Omental fat pad (tissue), 4 donors: ENCODE results near the gene NTSR1. TPM values are rescaled to one million over a fixed set of nuclear protein-coding genes. Genes with fewer than 3 reads are reported as not detected.

Source experiments
- ATAC-seq: fragments of 150-250 bp; one replicate; pipeline ENCODE4 v1.9.1; 2016; ENCODE audit warnings: mild to moderate bottlenecking, moderate library complexity; ENCODE audit not compliant: low FRiP score
- DNase-seq: peaks from one replicate; pipeline ENCODE4 v3.0.0-alpha.2; 2019; ENCODE audit warnings: low spot score
- total RNA-seq, 4 donors: library from RNA; depleted of rRNA; stranded (reverse); fragments of >200 nt; gene quantifications; one replicate each; pipeline ENCODE4 v1.1.0, GENCODE V29; 2016
- TF ChIP-seq, protein P1 (sequence below), 3 donors: fragments of 450-650 bp; IDR thresholded peaks; one replicate each; pipeline ENCODE4 v1.5.1; 2016 to 2017; ENCODE audit warnings: antibody characterized with exemption in 3 of 3, mild to moderate bottlenecking in 3 of 3, moderate library complexity in 2 of 3

NTSR1 gene
- total RNA-seq, 4 donors from 2014 or later, result 0.24 to 0.25 TPM; not detected in 2

DNA sequence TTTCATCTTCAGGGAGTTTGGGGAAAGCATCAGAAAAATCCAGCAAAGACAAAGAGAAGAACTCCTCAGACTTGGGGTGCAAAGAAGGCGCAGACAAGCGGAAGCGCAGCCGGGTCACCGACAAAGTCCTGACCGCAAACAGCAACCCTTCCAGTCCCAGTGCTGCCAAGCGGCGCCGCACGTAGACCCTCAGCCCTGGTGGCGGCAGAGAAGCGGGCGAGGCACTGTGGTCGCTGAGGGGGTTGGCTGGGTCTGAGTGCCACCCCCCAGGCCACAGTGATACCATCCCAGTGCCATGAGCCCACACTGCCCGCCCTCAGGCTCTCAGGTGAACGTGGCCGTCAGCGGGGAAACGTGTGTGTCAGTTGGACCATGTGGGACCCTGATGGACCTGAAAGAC is 90.8 kb downstream of the NTSR1 start:
- TF ChIP-seq, protein P1, sequence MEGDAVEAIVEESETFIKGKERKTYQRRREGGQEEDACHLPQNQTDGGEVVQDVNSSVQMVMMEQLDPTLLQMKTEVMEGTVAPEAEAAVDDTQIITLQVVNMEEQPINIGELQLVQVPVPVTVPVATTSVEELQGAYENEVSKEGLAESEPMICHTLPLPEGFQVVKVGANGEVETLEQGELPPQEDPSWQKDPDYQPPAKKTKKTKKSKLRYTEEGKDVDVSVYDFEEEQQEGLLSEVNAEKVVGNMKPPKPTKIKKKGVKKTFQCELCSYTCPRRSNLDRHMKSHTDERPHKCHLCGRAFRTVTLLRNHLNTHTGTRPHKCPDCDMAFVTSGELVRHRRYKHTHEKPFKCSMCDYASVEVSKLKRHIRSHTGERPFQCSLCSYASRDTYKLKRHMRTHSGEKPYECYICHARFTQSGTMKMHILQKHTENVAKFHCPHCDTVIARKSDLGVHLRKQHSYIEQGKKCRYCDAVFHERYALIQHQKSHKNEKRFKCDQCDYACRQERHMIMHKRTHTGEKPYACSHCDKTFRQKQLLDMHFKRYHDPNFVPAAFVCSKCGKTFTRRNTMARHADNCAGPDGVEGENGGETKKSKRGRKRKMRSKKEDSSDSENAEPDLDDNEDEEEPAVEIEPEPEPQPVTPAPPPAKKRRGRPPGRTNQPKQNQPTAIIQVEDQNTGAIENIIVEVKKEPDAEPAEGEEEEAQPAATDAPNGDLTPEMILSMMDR (IDR thresholded peaks at IDR 0.05), result no peak
- no peak for ATAC-seq

DNA sequence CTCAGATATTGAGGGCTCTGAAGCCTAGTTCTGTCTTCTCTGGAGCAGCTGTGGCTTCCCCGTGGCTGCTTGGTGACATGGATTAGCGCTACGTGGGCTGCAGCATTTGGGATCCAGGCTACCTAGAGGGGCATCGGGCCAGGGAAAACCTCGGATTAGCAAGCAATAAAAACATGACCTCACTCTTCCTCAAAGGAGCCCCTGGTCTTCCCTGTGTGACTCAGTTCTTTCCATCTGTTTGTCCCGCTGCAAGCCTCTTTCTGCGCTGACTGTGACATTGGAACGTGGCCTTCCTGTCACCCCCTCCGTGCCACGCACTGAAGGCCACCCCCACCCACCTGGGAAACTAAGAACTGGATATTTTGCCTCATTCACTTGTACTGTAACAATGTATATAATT is 91.2 kb downstream of the NTSR1 start:
- ATAC-seq, result no peak
- TF ChIP-seq, protein P1 (IDR thresholded peaks at IDR 0.05), result no peak
- DNase-seq, result no peak

More for the DNA sequence above, 90.8 kb downstream of the NTSR1 start:
- no peak for DNase-seq

DNA sequence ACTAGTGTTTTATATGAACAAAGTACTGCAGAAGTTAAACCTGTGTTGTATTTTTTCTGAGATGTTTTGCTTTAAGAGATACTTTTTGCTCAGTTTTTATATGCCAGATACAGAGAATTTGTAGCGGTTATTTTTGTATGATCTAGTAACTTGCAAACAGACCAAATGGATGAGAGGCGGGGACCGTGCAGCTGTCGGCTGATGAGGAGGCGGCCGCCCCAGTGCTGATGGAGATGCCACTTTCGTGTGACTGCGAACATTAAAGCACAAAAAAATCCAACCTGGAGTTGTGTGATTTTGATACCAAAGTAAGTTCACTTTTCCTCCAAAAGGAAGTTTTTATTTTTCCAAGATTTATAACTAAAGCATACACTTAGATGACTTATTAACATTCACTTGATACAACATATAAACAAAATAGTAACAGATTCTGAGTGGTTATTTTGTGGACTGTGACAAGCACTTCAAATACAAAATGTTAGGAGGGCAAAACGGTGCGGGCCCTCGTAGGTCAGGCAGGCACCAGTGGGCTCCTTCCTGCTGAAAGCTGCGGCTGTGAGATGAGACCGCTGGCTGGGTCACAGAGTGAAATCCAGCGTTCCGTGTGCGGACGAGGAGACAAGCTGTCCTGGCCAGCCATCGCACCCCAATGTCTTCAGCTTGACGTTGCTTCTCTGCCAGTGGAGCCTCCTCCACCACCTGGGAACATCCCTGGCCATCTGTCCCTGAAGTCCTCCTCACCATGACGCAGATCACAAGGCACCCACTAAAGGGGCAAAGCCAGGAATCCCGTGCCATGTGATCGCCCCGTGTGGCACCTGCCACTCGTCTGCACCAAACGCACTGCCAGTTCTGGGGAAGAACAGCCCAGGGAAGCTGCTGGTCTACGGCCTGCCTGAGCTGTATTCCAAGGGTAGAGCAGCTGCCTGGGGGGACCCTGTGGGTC is 92.0 kb downstream of the NTSR1 start:
- no peak for ATAC-seq
- DNase-seq, result no peak
- TF ChIP-seq, protein P1 (IDR thresholded peaks at IDR 0.05), result no peak

DNA sequence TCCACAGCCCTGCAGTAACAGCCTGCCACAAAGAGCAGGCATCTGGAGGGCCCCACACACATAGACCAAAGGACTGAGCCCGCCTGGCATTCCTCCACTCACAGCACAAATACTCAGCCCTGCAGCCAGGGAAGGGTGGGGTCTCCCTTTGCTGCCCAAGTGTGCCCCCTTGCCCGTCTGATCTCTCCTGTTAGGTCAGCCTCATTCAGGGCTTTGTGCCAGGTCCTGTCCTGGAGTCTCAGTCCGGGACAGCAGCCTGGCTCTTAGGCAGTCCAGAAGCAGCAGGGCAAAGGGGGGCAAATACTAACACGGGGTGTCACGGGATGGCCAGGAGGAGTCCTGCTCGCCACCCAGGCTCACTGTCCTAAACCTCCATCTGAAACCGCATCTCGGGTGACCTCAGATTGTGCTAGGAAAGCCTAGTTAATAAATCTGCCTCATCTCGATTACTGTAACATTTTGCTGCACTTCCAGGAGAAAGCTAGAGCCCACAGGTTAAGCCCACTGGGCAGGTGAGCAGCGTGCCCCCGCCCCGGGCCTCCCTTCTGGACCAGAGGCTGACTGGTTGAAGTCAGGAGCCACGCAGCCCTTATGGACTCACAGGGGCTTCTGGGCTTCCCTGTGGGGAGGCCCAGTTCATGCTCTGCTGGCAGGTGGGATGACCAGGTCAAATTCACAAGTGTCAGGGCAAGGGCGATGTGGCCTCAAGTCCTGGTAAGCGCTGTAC is 92.8 kb downstream of the NTSR1 start:
- no peak for ATAC-seq
- no peak for DNase-seq
- TF ChIP-seq, protein P1 (IDR thresholded peaks at IDR 0.05), result no peak

DNA sequence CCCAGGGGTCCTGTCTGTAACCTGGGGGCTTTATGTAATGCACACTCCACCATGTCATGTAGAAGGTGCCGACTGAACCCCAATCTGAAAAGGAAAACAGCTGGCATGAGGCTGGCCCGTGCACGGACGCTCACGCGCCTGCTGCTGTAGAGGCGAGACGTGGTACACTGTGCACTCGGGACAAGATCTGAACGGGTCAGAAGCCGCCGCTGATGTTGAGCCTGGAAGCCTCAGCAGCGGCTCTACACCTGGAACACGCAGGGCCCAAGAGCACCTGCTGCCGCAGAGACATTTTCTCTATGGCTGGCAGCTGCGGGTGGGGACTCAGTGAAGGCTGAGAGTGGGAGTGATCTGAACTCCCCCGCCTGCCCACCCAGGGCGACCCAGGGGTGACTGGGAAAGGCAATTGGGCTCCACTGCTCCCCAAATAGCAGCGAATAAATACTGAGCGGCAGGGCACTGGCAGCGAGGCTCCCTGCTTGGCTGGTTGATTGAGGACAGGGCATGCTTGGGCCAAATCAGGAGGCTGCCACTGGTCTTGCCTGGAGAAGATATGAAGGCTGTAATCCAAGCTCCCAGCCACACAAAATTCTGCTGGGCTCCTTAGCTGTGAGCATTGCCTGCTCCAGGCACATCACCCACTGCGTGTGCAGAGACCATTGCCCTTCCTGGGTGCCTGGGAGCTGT is 93.5 kb downstream of the NTSR1 start:
- TF ChIP-seq, protein P1 (IDR thresholded peaks at IDR 0.05), result no peak
- DNase-seq (no peak), ATAC-seq (no peak)

DNA sequence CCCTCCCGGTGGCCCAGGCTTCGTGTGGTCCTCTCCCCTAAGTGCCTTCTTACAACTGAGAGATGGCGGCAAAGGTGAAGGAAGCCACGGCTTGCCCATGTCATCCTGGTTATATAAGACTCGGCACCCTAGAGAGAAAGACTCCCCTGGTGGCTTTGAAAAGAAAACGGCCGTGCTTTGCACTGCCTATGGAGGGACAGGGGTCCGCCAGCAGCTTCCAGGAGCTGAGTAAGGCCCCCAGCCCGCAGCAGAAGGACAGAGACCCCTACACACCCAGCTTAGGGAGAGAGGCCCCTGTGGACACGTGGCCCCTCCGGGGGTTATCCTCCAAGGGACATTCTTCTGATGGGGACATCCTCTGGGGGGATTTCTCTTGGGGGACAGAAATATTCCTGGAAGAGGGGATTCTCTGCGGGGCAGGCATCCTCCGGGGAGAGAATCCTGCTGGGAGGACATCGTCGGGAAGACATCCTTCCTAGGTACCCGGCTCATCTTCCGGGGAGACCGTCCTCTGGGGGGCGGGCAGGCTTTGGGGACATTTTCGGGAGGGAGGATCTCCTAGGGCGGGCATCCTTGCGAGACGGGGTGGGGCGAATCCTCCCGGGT is 95.5 kb downstream of the NTSR1 start:
- TF ChIP-seq, protein P1 (IDR thresholded peaks at IDR 0.05), result no peak
- ATAC-seq, result no peak
- DNase-seq, result no peak
